Adipocyte (in vitro differentiated cells): ENCODE measurements around the gene GAS1.

Experiments
- DNase-seq: peaks from one replicate; pipeline ENCODE4 v3.0.0-alpha.2; 2015; ENCODE audit warnings: low read depth
- H3K27me3 ChIP-seq: replicated peaks from 2 replicates; pipeline ENCODE4 v1.7.0; 2013; ENCODE audit warnings: mild to moderate bottlenecking, low read length, moderate library complexity; ENCODE audit not compliant: control insufficient read depth, insufficient read depth
- H3K36me3 ChIP-seq: 2 replicates; pipeline ENCODE4 v1.7.0; 2013; ENCODE audit warnings: low read length, mild to moderate bottlenecking, moderate library complexity; ENCODE audit not compliant: control insufficient read depth, insufficient read depth, severe bottlenecking
- H3K4me1 ChIP-seq: 2 replicates; pipeline ENCODE4 v1.7.0; 2013; ENCODE audit warnings: mild to moderate bottlenecking, low read length, moderate library complexity; ENCODE audit not compliant: control insufficient read depth, insufficient read depth
- H3K4me3 ChIP-seq: 2 replicates; pipeline ENCODE4 v1.7.0; 2013; ENCODE audit warnings: mild to moderate bottlenecking, low read length, moderate library complexity
- H3K9ac ChIP-seq: 2 replicates; pipeline ENCODE4 v1.7.0; 2013; ENCODE audit warnings: mild to moderate bottlenecking, low read length, moderate library complexity
- H3K9me3 ChIP-seq: 2 replicates; pipeline ENCODE4 v1.7.0; 2013; ENCODE audit warnings: mild to moderate bottlenecking, low read length, moderate library complexity; ENCODE audit not compliant: control insufficient read depth

GAS1 gene

GRCh38 chr9:86942281-86943200 lies 4.8 kb downstream of the GAS1 start:
- peaks cover 22% of the 10 kb centered on the region for H3K4me1 ChIP-seq
- H3K27me3 ChIP-seq = no peaks in the 10 kb centered on the region
- DNase-seq = peak; percentile 32
- peak overlapping the region; percentile 100 for H3K9ac ChIP-seq
- H3K4me3 ChIP-seq = peak overlapping the region; percentile 100
- H3K36me3 ChIP-seq = peaks cover 8% of the 10 kb centered on the region
- no peaks in the 10 kb centered on the region for H3K9me3 ChIP-seq

GRCh38 chr9:86941197-86941596 lies 6.1 kb downstream of the GAS1 start:
- no peak overlapping the region for H3K9ac ChIP-seq
- H3K9me3 ChIP-seq = no peaks in the 10 kb centered on the region
- H3K27me3 ChIP-seq = no peaks in the 10 kb centered on the region
- H3K36me3 ChIP-seq = peaks cover 8% of the 10 kb centered on the region
- no peak for DNase-seq
- H3K4me3 ChIP-seq = no peak overlapping the region
- peaks cover 22% of the 10 kb centered on the region for H3K4me1 ChIP-seq

- no peaks in the 10 kb centered on the region for H3K27me3 ChIP-seq
- no peak overlapping the region for H3K4me3 ChIP-seq
- H3K9me3 ChIP-seq = no peaks in the 10 kb centered on the region
- no peak overlapping the region for H3K9ac ChIP-seq
- no peak for DNase-seq
- H3K4me1 ChIP-seq = peaks cover 22% of the 10 kb centered on the region
- H3K36me3 ChIP-seq = peaks cover 8% of the 10 kb centered on the region
These were observed 6.5 kb downstream of the GAS1 start for GRCh38 chr9:86940774-86941173.

GRCh38 chr9:86939891-86940290 lies 7.4 kb downstream of the GAS1 start:
- Histone ChIP-seq H3K9ac (no peak overlapping the region), H3K27me3 (no peaks in the 10 kb centered on the region), H3K4me1 (peaks cover 22% of the 10 kb centered on the region), H3K9me3 (no peaks in the 10 kb centered on the region), H3K4me3 (no peak overlapping the region), H3K36me3 (peaks cover 8% of the 10 kb centered on the region)
- DNase-seq = no peak

GRCh38 chr9:86939321-86939720 lies 8.0 kb downstream of the GAS1 start:
- Histone ChIP-seq H3K4me1 (peaks cover 22% of the 10 kb centered on the region), H3K4me3 (no peak overlapping the region), H3K36me3 (peaks cover 5% of the 10 kb centered on the region), H3K9me3 (peaks cover 1% of the 10 kb centered on the region), H3K27me3 (no peaks in the 10 kb centered on the region), H3K9ac (no peak overlapping the region)
- no peak for DNase-seq

GRCh38 chr9:86938780-86939179 lies 8.5 kb downstream of the GAS1 start:
- no peak for DNase-seq
- Histone ChIP-seq H3K36me3 (no peaks in the 10 kb centered on the region), H3K9me3 (peaks cover 7% of the 10 kb centered on the region), H3K4me3 (no peak overlapping the region), H3K9ac (no peak overlapping the region), H3K27me3 (no peaks in the 10 kb centered on the region), H3K4me1 (peaks cover 16% of the 10 kb centered on the region)

GRCh38 chr9:86926145-86926544 lies 21.2 kb downstream of the GAS1 start:
- no peaks in the 10 kb centered on the region for H3K27me3 ChIP-seq
- H3K9me3 ChIP-seq = no peaks in the 10 kb centered on the region

GRCh38 chr9:86925686-86926085 lies 21.6 kb downstream of the GAS1 start:
- DNase-seq = peak; percentile 86
- peaks cover 14% of the 10 kb centered on the region for H3K4me1 ChIP-seq

More at GRCh38 chr9:86926145-86926544, 21.2 kb downstream of the GAS1 start:
- Histone ChIP-seq H3K9ac (no peak overlapping the region), H3K4me3 (no peak overlapping the region), H3K4me1 (peaks cover 14% of the 10 kb centered on the region), H3K36me3 (no peaks in the 10 kb centered on the region)
- DNase-seq = peak; percentile 60

GRCh38 chr9:86924206-86924605 lies 23.1 kb downstream of the GAS1 start:
- no peaks in the 10 kb centered on the region for H3K9me3 ChIP-seq
- H3K4me3 ChIP-seq = no peak overlapping the region
- H3K27me3 ChIP-seq = no peaks in the 10 kb centered on the region
- no peak overlapping the region for H3K9ac ChIP-seq
- peak; percentile 43 for DNase-seq
- no peaks in the 10 kb centered on the region for H3K36me3 ChIP-seq
- H3K4me1 ChIP-seq = peaks cover 14% of the 10 kb centered on the region

More at GRCh38 chr9:86925686-86926085, 21.6 kb downstream of the GAS1 start:
- H3K36me3 ChIP-seq = no peaks in the 10 kb centered on the region
- H3K27me3 ChIP-seq = no peaks in the 10 kb centered on the region
- H3K4me3 ChIP-seq = no peak overlapping the region
- H3K9ac ChIP-seq = no peak overlapping the region
- no peaks in the 10 kb centered on the region for H3K9me3 ChIP-seq

- Histone ChIP-seq H3K36me3 (no peaks in the 10 kb centered on the region), H3K9ac (no peak overlapping the region), H3K9me3 (no peaks in the 10 kb centered on the region), H3K27me3 (no peaks in the 10 kb centered on the region), H3K4me3 (no peak overlapping the region), H3K4me1 (peaks cover 14% of the 10 kb centered on the region)
- DNase-seq = no peak
These were observed 26.0 kb downstream of the GAS1 start for GRCh38 chr9:86921151-86921923.

GRCh38 chr9:86918556-86918955 lies 28.8 kb downstream of the GAS1 start:
- H3K27me3 ChIP-seq = no peaks in the 10 kb centered on the region
- peaks cover 4% of the 10 kb centered on the region for H3K4me1 ChIP-seq
- DNase-seq = no peak
- peaks cover 5% of the 10 kb centered on the region for H3K9me3 ChIP-seq
- no peaks in the 10 kb centered on the region for H3K36me3 ChIP-seq
- no peak overlapping the region for H3K9ac ChIP-seq
- H3K4me3 ChIP-seq = no peak overlapping the region
